ENCODE results near the gene TCF20.

TCF20 gene

GRCh38 chr22:42270510-42271190 lies at the start of gene TCF20:
TSS of gene TCF20 (minus strand) at chr22:42270653. CDS start at chr22:42215305, 55,348 bp downstream.
- no peak for DNase-seq (ENCODE audit: low read depth)

GRCh38 chr22:42319386-42319785 lies 48.9 kb upstream of the TCF20 start:
- DNase-seq (ENCODE audit: low read depth) = no peak

GRCh38 chr22:42318967-42319366 lies 48.5 kb upstream of the TCF20 start:
- no peak for DNase-seq (ENCODE audit: low read depth)

- no peak for DNase-seq (ENCODE audit: low read depth)
These were observed 47.5 kb upstream of the TCF20 start for GRCh38 chr22:42317691-42318547.

GRCh38 chr22:42317008-42317407 lies 46.6 kb upstream of the TCF20 start:
- no peak for DNase-seq (ENCODE audit: low read depth)

- DNase-seq (ENCODE audit: low read depth) = no peak
These were observed 44.9 kb upstream of the TCF20 start for GRCh38 chr22:42315392-42315756.

GRCh38 chr22:42314709-42315391 lies 44.4 kb upstream of the TCF20 start:
- no peak for DNase-seq (ENCODE audit: low read depth)

- DNase-seq (ENCODE audit: low read depth) = peak; percentile 42
These were observed 43.5 kb upstream of the TCF20 start for GRCh38 chr22:42313804-42314581.

- no peak for DNase-seq (ENCODE audit: low read depth)
These were observed 42.8 kb upstream of the TCF20 start for GRCh38 chr22:42313204-42313603.

- DNase-seq (ENCODE audit: low read depth) = no peak
These were observed 40.0 kb upstream of the TCF20 start for GRCh38 chr22:42310291-42311015.

GRCh38 chr22:42309865-42310264 lies 39.4 kb upstream of the TCF20 start:
- no peak for DNase-seq (ENCODE audit: low read depth)

- no peak for DNase-seq (ENCODE audit: low read depth)
These were observed 38.5 kb upstream of the TCF20 start for GRCh38 chr22:42308892-42309468.

- DNase-seq (ENCODE audit: low read depth) = no peak
These were observed 37.5 kb upstream of the TCF20 start for GRCh38 chr22:42307806-42308563.

- DNase-seq (ENCODE audit: low read depth) = no peak
These were observed 35.6 kb upstream of the TCF20 start for GRCh38 chr22:42306010-42306409.

- DNase-seq (ENCODE audit: low read depth) = no peak
These were observed 33.9 kb upstream of the TCF20 start for GRCh38 chr22:42304324-42304790.

GRCh38 chr22:42303396-42304323 lies 33.2 kb upstream of the TCF20 start:
- no peak for DNase-seq (ENCODE audit: low read depth)

- no peak for DNase-seq (ENCODE audit: low read depth)
These were observed 31.3 kb upstream of the TCF20 start for GRCh38 chr22:42301742-42302102.

GRCh38 chr22:42301077-42301741 lies 30.8 kb upstream of the TCF20 start:
- DNase-seq (ENCODE audit: low read depth) = no peak

Data from CMK (cell line).